Suprapubic skin (tissue), 4 donors: ENCODE results near the gene CDH15.

Experiments used
- POLR2A ChIP-seq, 2 donors: fragments of 450-650 bp; IDR thresholded peaks; one replicate each; pipeline ENCODE4 v1.6.1; 2017; ENCODE audit warnings: antibody characterized with exemption in 2 of 2, mild to moderate bottlenecking in 2 of 2, moderate library complexity in 2 of 2
- POLR2AphosphoS5 ChIP-seq, 3 donors: sonication (generic); formaldehyde crosslinking; IDR thresholded peaks; one replicate each; pipeline ENCODE4 v1.6.1; 2017; ENCODE audit warnings: antibody characterized with exemption in 3 of 3
- TF ChIP-seq, protein P1 (sequence below), 2 donors: fragments of 200-600 bp in 1 of 2; fragments of 450-650 bp in 1 of 2; sonication (generic) in 1 of 2; IDR thresholded peaks; one replicate each; pipeline ENCODE4 v1.5.1; 2016 to 2019; ENCODE audit warnings: antibody characterized with exemption in 2 of 2, mild to moderate bottlenecking in 1 of 2, moderate library complexity in 1 of 2

DNA sequence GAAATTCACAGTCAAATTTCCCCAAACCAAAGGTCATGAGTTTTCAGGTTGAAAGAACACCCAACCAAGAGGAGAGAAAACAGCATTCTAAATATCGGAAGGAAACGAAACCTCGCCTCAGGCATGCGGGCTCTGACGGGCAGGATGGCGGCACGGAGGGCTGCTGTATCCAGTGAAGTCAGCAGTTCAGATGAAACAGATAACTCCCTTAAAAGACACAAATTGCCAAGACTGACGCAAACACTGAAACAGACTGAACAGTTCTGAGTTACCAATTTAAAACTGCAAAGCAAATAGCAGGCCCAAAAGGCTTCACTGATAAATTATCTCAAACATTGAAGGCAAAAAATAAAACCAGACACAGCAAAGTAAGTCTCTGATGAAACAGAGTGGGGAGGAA is 20.6 kb upstream of the CDH15 start:
- TF ChIP-seq, protein P1, sequence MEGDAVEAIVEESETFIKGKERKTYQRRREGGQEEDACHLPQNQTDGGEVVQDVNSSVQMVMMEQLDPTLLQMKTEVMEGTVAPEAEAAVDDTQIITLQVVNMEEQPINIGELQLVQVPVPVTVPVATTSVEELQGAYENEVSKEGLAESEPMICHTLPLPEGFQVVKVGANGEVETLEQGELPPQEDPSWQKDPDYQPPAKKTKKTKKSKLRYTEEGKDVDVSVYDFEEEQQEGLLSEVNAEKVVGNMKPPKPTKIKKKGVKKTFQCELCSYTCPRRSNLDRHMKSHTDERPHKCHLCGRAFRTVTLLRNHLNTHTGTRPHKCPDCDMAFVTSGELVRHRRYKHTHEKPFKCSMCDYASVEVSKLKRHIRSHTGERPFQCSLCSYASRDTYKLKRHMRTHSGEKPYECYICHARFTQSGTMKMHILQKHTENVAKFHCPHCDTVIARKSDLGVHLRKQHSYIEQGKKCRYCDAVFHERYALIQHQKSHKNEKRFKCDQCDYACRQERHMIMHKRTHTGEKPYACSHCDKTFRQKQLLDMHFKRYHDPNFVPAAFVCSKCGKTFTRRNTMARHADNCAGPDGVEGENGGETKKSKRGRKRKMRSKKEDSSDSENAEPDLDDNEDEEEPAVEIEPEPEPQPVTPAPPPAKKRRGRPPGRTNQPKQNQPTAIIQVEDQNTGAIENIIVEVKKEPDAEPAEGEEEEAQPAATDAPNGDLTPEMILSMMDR (IDR thresholded peaks at IDR 0.05): no peak
- no peak for TF ChIP-seq POLR2AphosphoS5 (IDR thresholded peaks at IDR 0.05)
- no peak for TF ChIP-seq POLR2A (IDR thresholded peaks at IDR 0.05)
